Suppressor macrophage treated with lipopolysaccharide for 1 hour (primary cell): Measurements from ENCODE around the gene DAB2IP.

Source experiments
- DNase-seq, 3 donors: peaks; one replicate each; pipeline ENCODE4 v3.0.0-alpha.2; 2020 to 2022

Gene DAB2IP

GRCh38 chr9:121748074-121748473, 96.6 kb downstream of the DAB2IP start:
- DNase-seq = no peak

GRCh38 chr9:121748727-121749423, 97.4 kb downstream of the DAB2IP start:
- DNase-seq = no peak

GRCh38 chr9:121749614-121750013, 98.2 kb downstream of the DAB2IP start:
- no peak for DNase-seq

- no peak for DNase-seq
Measured at GRCh38 chr9:121750259-121750714, 98.9 kb downstream of the DAB2IP start.

- no peak for DNase-seq
Measured at GRCh38 chr9:121750715-121751623, 99.5 kb downstream of the DAB2IP start.

- no peak for DNase-seq
Measured at GRCh38 chr9:121751686-121752445, 100.4 kb downstream of the DAB2IP start.

GRCh38 chr9:121752929-121753328, 101.5 kb downstream of the DAB2IP start:
- DNase-seq = no peak

GRCh38 chr9:121753802-121754654, 102.6 kb downstream of the DAB2IP start:
- DNase-seq = no peak

- DNase-seq = peak in 1 of 3 donors; percentile 15
Measured at GRCh38 chr9:121754655-121755436, 103.4 kb downstream of the DAB2IP start.

- DNase-seq = no peak
Measured at GRCh38 chr9:121755581-121755980, 104.1 kb downstream of the DAB2IP start.

GRCh38 chr9:121756474-121757280, 105.2 kb downstream of the DAB2IP start:
- DNase-seq = no peak

GRCh38 chr9:121757281-121757585, 105.8 kb downstream of the DAB2IP start:
- no peak for DNase-seq

- DNase-seq = no peak
Measured at GRCh38 chr9:121758693-121759092, 107.3 kb downstream of the DAB2IP start.

GRCh38 chr9:121759996-121760395, 108.6 kb downstream of the DAB2IP start:
- DNase-seq = no peak

GRCh38 chr9:121760571-121760970, 109.1 kb downstream of the DAB2IP start:
- DNase-seq = no peak

GRCh38 chr9:121763131-121763530, 111.7 kb downstream of the DAB2IP start:
- no peak for DNase-seq

- DNase-seq = no peak
Measured at GRCh38 chr9:121763561-121764370, 112.3 kb downstream of the DAB2IP start.

- DNase-seq = no peak
Measured at GRCh38 chr9:121764371-121764730, 112.9 kb downstream of the DAB2IP start.

- peak in 2 of 3 donors; percentile 4 to 23 for DNase-seq
Measured at GRCh38 chr9:121765021-121765950, 113.9 kb downstream of the DAB2IP start.
